Loucy (cell line): ENCODE data around the gene ORC1.
A peak's percentile ranks its signal among the peaks of the same experiment; 100 is the strongest.

ENCODE experiments used
- H2AFZ ChIP-seq: fragments of 200-600 bp; sonication (generic); 2 replicates; pipeline ENCODE4 v1.6.0; 2016; ENCODE audit warnings: antibody characterized with exemption, mild to moderate bottlenecking, low read length, moderate library complexity
- H3F3A ChIP-seq: fragments of 200-600 bp; 2 replicates; pipeline ENCODE4 v1.6.0; 2016; ENCODE audit warnings: antibody characterized with exemption, low read depth, mild to moderate bottlenecking
- H3K27me3 ChIP-seq: fragments of 200-600 bp; sonication (generic); 2 replicates; pipeline ENCODE4 v1.6.1; 2014; ENCODE audit warnings: low read length, mild to moderate bottlenecking; ENCODE audit not compliant: insufficient read depth, poor library complexity, severe bottlenecking
- H3K36me3 ChIP-seq: fragments of 200-600 bp; sonication (generic); 2 replicates; pipeline ENCODE4 v1.6.1; 2016; ENCODE audit warnings: low read length; ENCODE audit not compliant: insufficient read depth
- H3K4me1 ChIP-seq: fragments of 200-600 bp; sonication (generic); 2 replicates; pipeline ENCODE4 v1.5.1; 2014; ENCODE audit warnings: low read length, mild to moderate bottlenecking; ENCODE audit not compliant: insufficient read depth, poor library complexity, severe bottlenecking
- H3K4me2 ChIP-seq: fragments of 200-600 bp; sonication (generic); 2 replicates; pipeline ENCODE4 v1.6.0; 2014; ENCODE audit warnings: antibody characterized with exemption, low read length, low read depth, mild to moderate bottlenecking; ENCODE audit not compliant: poor library complexity, severe bottlenecking
- H3K4me3 ChIP-seq: fragments of 200-600 bp; sonication (generic); 2 replicates; pipeline ENCODE4 v1.5.1; 2014; ENCODE audit warnings: low read length, mild to moderate bottlenecking, mixed read lengths; ENCODE audit not compliant: poor library complexity, severe bottlenecking
- H3K79me2 ChIP-seq: fragments of 200-600 bp; sonication (generic); 2 replicates; pipeline ENCODE4 v1.6.1; 2014; ENCODE audit warnings: low read length; ENCODE audit not compliant: insufficient read depth
- H3K9ac ChIP-seq: fragments of 200-600 bp; sonication (generic); 2 replicates; pipeline ENCODE4 v1.6.0; 2014; ENCODE audit warnings: mild to moderate bottlenecking, low read depth, low read length, moderate library complexity; ENCODE audit not compliant: poor library complexity, severe bottlenecking
- H3K9me2 ChIP-seq: fragments of 200-600 bp; sonication (generic); replicated peaks from 2 replicates; pipeline ENCODE4 v1.6.1; 2016; ENCODE audit warnings: low read depth, low read length, mixed read lengths
- H3K9me3 ChIP-seq: fragments of 200-600 bp; sonication (generic); 2 replicates; pipeline ENCODE4 v1.6.1; 2014; ENCODE audit warnings: mild to moderate bottlenecking, antibody characterized with exemption, low read length, low read depth; ENCODE audit not compliant: insufficient read depth
- H4K20me1 ChIP-seq: fragments of 200-600 bp; sonication (generic); 2 replicates; pipeline ENCODE4 v1.6.0; 2014; ENCODE audit warnings: antibody characterized with exemption, low read length, mild to moderate bottlenecking; ENCODE audit not compliant: insufficient read depth, poor library complexity, severe bottlenecking
- EZH2phosphoT487 ChIP-seq: fragments of 200-600 bp; IDR thresholded peaks from 2 replicates; pipeline ENCODE4 v1.6.1; 2018; ENCODE audit warnings: antibody characterized with exemption, mild to moderate bottlenecking, moderate library complexity, borderline replicate concordance
- TF ChIP-seq, protein P1 (sequence below): fragments of 200-600 bp; sonication (generic); conservative IDR thresholded peaks from 2 replicates; pipeline ENCODE4 v1.5.1; 2014; ENCODE audit warnings: mild to moderate bottlenecking, antibody characterized with exemption, low read length

ORC1 gene

DNA sequence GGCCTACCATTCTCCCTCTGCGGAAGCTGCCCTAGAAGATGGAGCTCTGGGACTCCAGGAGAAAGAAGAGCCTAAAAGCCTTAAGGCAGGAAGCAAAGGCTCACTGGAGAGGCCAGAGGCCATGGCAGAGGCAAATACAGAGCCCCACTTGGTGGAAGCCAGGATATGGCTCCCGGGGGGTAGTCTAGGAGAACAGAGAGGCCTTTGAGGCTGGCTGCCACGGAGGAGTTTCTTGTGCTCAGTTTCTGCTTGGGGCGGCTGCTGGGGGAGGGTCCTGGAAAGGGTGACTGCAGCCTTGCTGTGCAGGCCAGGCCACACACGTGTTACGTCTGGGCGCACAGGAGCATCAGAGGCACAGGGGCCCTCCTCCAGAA, 43.6 kb downstream of the ORC1 start:
- no peak overlapping the region for H3K4me2 ChIP-seq
- peaks cover 18% of the 10 kb centered on the region for H4K20me1 ChIP-seq

DNA sequence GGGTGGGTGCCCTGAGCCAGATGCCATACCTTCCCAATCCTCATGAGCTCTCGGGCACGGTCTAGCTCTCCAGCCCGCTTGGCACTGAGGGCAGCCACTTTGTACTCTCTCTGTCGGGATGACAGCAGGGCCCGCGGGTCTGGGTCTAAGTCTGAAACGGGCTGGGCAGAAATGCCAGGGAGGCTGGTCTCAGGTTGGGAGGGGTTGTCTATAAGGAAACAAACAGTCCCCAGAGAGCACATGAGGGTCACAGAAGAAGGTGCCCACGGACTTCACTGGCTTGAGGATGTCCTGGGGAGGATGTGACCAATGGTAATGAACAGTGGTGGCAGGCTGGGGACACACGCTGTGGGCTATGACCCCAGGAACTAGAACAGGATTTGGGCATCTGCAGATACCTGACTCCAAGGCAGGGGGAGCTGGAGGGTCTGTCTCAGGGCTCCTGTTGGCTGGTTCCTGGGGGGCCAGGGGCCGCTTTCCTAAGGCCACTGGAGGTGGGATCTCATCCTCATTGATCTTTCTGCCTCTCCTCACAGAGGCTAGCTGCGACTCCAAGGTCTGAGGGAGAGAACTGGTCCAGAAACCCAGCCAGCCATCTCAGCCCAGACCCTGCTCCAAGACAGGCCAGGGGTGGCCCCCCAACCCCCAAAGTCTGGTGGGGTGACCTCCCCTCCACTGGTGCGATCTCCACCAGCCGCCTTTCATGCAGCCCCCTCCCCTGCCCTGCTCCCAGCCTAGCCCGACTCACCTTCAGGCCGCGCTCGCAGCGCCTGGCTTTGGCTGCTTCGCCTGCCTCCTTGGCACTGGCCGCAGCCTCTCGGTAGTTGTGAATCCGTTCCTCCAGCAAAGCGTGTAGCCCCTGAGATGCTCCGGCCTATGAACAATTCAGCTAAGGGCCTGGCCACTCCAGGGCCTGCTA, 44.3 kb downstream of the ORC1 start:
- Histone ChIP-seq H3K4me2 (no peak overlapping the region), H3K4me3 (no peak overlapping the region), H2AFZ (no peak overlapping the region), H3F3A (no peaks in the 10 kb centered on the region), H3K9ac (no peak overlapping the region), H3K79me2 (peaks cover 29% of the 10 kb centered on the region), H3K4me1 (peaks cover 16% of the 10 kb centered on the region), H3K9me3 (no peaks in the 10 kb centered on the region), H3K9me2 (no peaks in the 10 kb centered on the region), H3K27me3 (no peaks in the 10 kb centered on the region), H3K36me3 (peaks cover 68% of the 10 kb centered on the region; the same call in 1 of the 2 replicates), H4K20me1 (peaks cover 14% of the 10 kb centered on the region)
- TF ChIP-seq EZH2phosphoT487, result no peak
- TF ChIP-seq, protein P1, sequence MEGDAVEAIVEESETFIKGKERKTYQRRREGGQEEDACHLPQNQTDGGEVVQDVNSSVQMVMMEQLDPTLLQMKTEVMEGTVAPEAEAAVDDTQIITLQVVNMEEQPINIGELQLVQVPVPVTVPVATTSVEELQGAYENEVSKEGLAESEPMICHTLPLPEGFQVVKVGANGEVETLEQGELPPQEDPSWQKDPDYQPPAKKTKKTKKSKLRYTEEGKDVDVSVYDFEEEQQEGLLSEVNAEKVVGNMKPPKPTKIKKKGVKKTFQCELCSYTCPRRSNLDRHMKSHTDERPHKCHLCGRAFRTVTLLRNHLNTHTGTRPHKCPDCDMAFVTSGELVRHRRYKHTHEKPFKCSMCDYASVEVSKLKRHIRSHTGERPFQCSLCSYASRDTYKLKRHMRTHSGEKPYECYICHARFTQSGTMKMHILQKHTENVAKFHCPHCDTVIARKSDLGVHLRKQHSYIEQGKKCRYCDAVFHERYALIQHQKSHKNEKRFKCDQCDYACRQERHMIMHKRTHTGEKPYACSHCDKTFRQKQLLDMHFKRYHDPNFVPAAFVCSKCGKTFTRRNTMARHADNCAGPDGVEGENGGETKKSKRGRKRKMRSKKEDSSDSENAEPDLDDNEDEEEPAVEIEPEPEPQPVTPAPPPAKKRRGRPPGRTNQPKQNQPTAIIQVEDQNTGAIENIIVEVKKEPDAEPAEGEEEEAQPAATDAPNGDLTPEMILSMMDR, result peak; percentile 34

More for the DNA sequence above, 43.6 kb downstream of the ORC1 start:
- no peaks in the 10 kb centered on the region for H3K9me3 ChIP-seq
- no peaks in the 10 kb centered on the region for H3K27me3 ChIP-seq
- H3K9me2 ChIP-seq, result no peaks in the 10 kb centered on the region
- TF ChIP-seq, protein P1, result no peak
- no peak for TF ChIP-seq EZH2phosphoT487
- peaks cover 22% of the 10 kb centered on the region for H3K4me1 ChIP-seq
- H3K9ac ChIP-seq, result no peak overlapping the region
- peaks cover 35% of the 10 kb centered on the region for H3K79me2 ChIP-seq
- no peak overlapping the region for H3K4me3 ChIP-seq
- no peak overlapping the region for H2AFZ ChIP-seq
- no peaks in the 10 kb centered on the region for H3F3A ChIP-seq
- peaks cover 61% of the 10 kb centered on the region; the same call in 1 of the 2 replicates for H3K36me3 ChIP-seq

DNA sequence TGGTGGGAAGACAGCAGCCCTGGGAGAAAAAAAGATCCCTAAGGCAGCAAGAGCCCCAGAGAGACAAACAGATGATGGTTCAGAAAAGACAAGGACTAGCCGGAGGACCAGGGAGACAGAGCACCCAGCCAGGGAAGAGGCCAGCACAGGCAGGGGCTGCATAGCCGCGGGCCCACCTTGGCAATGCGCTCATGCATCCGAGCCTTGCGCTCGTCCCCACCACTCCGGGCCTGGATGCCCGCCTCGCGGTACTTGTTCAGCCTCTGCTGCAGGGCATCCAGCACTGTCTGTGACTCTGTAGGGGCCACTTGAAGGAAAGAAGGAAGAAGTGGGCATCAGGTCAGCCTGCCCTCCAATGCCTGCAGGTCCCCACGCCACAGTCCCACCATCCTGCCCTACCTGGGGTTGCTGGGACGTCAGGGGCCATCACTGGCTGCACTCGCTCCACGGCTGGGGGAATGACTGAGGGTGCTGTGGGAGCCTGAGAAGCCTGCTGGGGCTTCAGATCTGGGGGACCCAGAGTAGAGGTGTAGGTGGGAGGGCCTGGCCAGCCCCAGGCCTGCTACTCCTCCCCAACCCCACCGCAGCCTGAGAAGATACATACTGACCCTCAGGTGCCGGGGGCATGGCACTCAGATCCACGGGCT, 45.2 kb downstream of the ORC1 start:
- Histone ChIP-seq H2AFZ (no peak overlapping the region), H3K36me3 (peaks cover 78% of the 10 kb centered on the region; the same call in 1 of the 2 replicates), H3K79me2 (peaks cover 19% of the 10 kb centered on the region; the same call in 1 of the 2 replicates), H4K20me1 (peaks cover 5% of the 10 kb centered on the region), H3K4me3 (no peak overlapping the region), H3K4me2 (no peak overlapping the region), H3K4me1 (peaks cover 7% of the 10 kb centered on the region), H3K9me2 (no peaks in the 10 kb centered on the region), H3K9me3 (no peaks in the 10 kb centered on the region), H3K9ac (no peak overlapping the region), H3K27me3 (no peaks in the 10 kb centered on the region), H3F3A (no peaks in the 10 kb centered on the region)
- no peak for TF ChIP-seq EZH2phosphoT487
- TF ChIP-seq, protein P1, result no peak
